B cell (primary cell): ENCODE data around the gene PLEKHA7. TPM values are rescaled to one million over a fixed set of nuclear protein-coding genes. Genes with fewer than 3 reads are reported as not detected.

ENCODE experiments used
- ATAC-seq: fragments of 200-7000 bp; cut with Tn5 transposase; one replicate; pipeline ENCODE4 v1.10.0; 2021; ENCODE audit warnings: low read depth, mild to moderate bottlenecking, moderate number of reproducible peaks, moderate library complexity
- CTCF ChIA-PET: fragments of 350-600 bp; sonication (Branson Sonifier 250); formaldehyde crosslinking; loops from one replicate; lab custom pipeline; 2021; ENCODE audit warnings: antibody characterized with exemption, inconsistent platforms; lab: Charles Lee
- POLR2A ChIA-PET: fragments of 350-600 bp; sonication (Branson Sonifier 250); formaldehyde crosslinking; loops from one replicate; lab custom pipeline; 2021; ENCODE audit warnings: antibody characterized with exemption; lab: Charles Lee
- DNase-seq: peaks from one replicate; pipeline ENCODE4 v3.0.0; 2013
- H2AFZ ChIP-seq: 2 replicates; pipeline ENCODE4 v1.6.1; 2012; ENCODE audit warnings: mild to moderate bottlenecking, low read depth, low read length; ENCODE audit not compliant: insufficient read depth, poor library complexity, severe bottlenecking
- H3K27ac ChIP-seq, 2 donors: 1 replicate in 1 of 2; 2 replicates in 1 of 2; pipeline ENCODE4 v1.5.1; 2012 to 2013; ENCODE audit warnings: low read length in 2 of 2, mild to moderate bottlenecking in 2 of 2, moderate library complexity in 1 of 2
- H3K27me3 ChIP-seq, 4 experiments: fragments of 200-600 bp in 1 of 4; sonication (generic) in 1 of 4; replicated peaks in 1 of 4; 1 replicate in 2 of 4; 2 replicates in 2 of 4; pipeline versions ENCODE4 v1.6.1 to v1.7.0; 2013 to 2016; ENCODE audit warnings: low read length in 3 of 4, mild to moderate bottlenecking in 2 of 4, mixed read lengths in 1 of 4, moderate library complexity in 1 of 4; ENCODE audit not compliant: insufficient read depth in 4 of 4, control insufficient read depth in 3 of 4; ENCODE audit errors: control extremely low read depth in 1 of 4
- H3K36me3 ChIP-seq, 2 experiments: replicated peaks in 1 of 2; 1 replicate in 1 of 2; 2 replicates in 1 of 2; pipeline versions ENCODE4 v1.6.1 to v1.7.1; 2013; ENCODE audit warnings: low read length in 1 of 2; ENCODE audit not compliant: insufficient read depth in 2 of 2, control insufficient read depth in 1 of 2; ENCODE audit errors: control extremely low read depth in 1 of 2, extremely low read depth in 1 of 2
- H3K4me1 ChIP-seq, 2 donors: fragments of 200-600 bp in 1 of 2; sonication (generic) in 1 of 2; 1 replicate in 1 of 2; 2 replicates in 1 of 2; pipeline versions ENCODE4 v1.5.1 to v1.6.1; 2013 to 2017; ENCODE audit warnings: low read length in 2 of 2; ENCODE audit not compliant: control insufficient read depth in 2 of 2, insufficient read depth in 2 of 2
- H3K4me2 ChIP-seq: replicated peaks from 2 replicates; pipeline ENCODE3; 2012; ENCODE audit warnings: mild to moderate bottlenecking, low read depth, low read length; ENCODE audit not compliant: poor library complexity, severe bottlenecking
- H3K4me3 ChIP-seq, 5 experiments: fragments of 200-600 bp in 1 of 5; sonication (generic) in 1 of 5; 1 replicate in 3 of 5; 2 replicates in 2 of 5; pipeline versions ENCODE4 v1.5.1 to v1.7.0; 2011 to 2016; ENCODE audit warnings: low read length in 4 of 5, mild to moderate bottlenecking in 4 of 5, low read depth in 2 of 5, control low read depth in 1 of 5, moderate library complexity in 1 of 5; ENCODE audit not compliant: insufficient read depth in 1 of 5; ENCODE audit errors: control extremely low read depth in 1 of 5, extremely low read depth in 1 of 5
- H3K79me2 ChIP-seq: fragments of 200-600 bp; sonication (generic); one replicate; pipeline ENCODE4 v1.6.0; 2016; ENCODE audit warnings: low read length; ENCODE audit not compliant: control insufficient read depth, insufficient read depth
- H3K9ac ChIP-seq: fragments of 200-600 bp; sonication (generic); 2 replicates; pipeline ENCODE4 v1.6.1; 2017; ENCODE audit warnings: mild to moderate bottlenecking, low read length, moderate library complexity
- H3K9me3 ChIP-seq, 3 donors: one replicate each; pipeline versions ENCODE4 v1.6.1 to v1.7.1; 2013; ENCODE audit warnings: low read length in 2 of 3; ENCODE audit not compliant: control insufficient read depth in 2 of 3, insufficient read depth in 1 of 3; ENCODE audit errors: control extremely low read depth in 1 of 3
- H4K20me1 ChIP-seq: 2 replicates; pipeline ENCODE4 v1.6.0; 2012; ENCODE audit warnings: mild to moderate bottlenecking, low read length; ENCODE audit not compliant: insufficient read depth, control insufficient read depth, poor library complexity, severe bottlenecking
- H3K27ac Mint-ChIP-seq: one replicate; pipeline ENCODE4 v1.8.0; 2021; ENCODE audit warnings: mixed read lengths
- H3K27me3 Mint-ChIP-seq: one replicate; pipeline ENCODE4 v1.8.0; 2021; ENCODE audit warnings: mixed read lengths
- H3K4me1 Mint-ChIP-seq: one replicate; pipeline ENCODE4 v1.8.0; 2021; ENCODE audit warnings: mixed read lengths
- H3K4me3 Mint-ChIP-seq: one replicate; pipeline ENCODE4 v1.8.0; 2021; ENCODE audit warnings: mixed read lengths
- H3K9me3 Mint-ChIP-seq: one replicate; pipeline ENCODE4 v1.8.0; 2022; ENCODE audit warnings: mixed read lengths; ENCODE audit not compliant: insufficient read depth
- EZH2 ChIP-seq: IDR thresholded peaks from 2 replicates; pipeline ENCODE4 v1.6.1; 2012; ENCODE audit warnings: borderline replicate concordance, low read depth, mild to moderate bottlenecking, moderate library complexity, low read length; ENCODE audit not compliant: insufficient read depth, poor library complexity, severe bottlenecking
- WGBS: methylation state at CpG from one replicate; pipeline ENCODE4 v1.1.5; 2013; ENCODE audit warnings: missing lambda C conversion rate; ENCODE audit not compliant: insufficient coverage; 5-methylcytosine and 5-hydroxymethylcytosine counted together
- intact Hi-C: fragments of 100-400 bp; cut with micrococcal nuclease; formaldehyde crosslinking; loops from one replicate; pipeline ENCODE4 v1.10.0; 2022
- polyA plus RNA-seq: library from polyadenylated mRNA; depleted of rRNA; stranded (reverse); fragments of >200 nt; gene quantifications from 2 replicates; pipeline ENCODE4 v1.2.3, GENCODE V29; 2012
- total RNA-seq, 2 donors: library from RNA; stranded (reverse); fragments of 120-200 nt in 1 of 2; gene quantifications; 1 replicate in 1 of 2; 2 replicates in 1 of 2; pipeline versions ENCODE4 v1.2.3 to v1.2.4, GENCODE V29; 2013 to 2022
- TF ChIP-seq, protein P1 (sequence below): fragments of 200-600 bp; IDR thresholded peaks from one replicate; pipeline ENCODE4 v1.8.0; 2022; ENCODE audit warnings: antibody characterized with exemption, mild to moderate bottlenecking

Gene PLEKHA7
- total and polyA plus RNA-seq, 2 donors (not counting 1 experiment from before 2014, with no cell fraction given) = 1.7 to 8.2 TPM

GRCh38 chr11:16946477-16947282, 67.5 kb downstream of the PLEKHA7 start:
- H3K9me3 Mint-ChIP-seq = no peaks in the 10 kb centered on the region
- no peak for TF ChIP-seq EZH2
- TF ChIP-seq, protein P1, sequence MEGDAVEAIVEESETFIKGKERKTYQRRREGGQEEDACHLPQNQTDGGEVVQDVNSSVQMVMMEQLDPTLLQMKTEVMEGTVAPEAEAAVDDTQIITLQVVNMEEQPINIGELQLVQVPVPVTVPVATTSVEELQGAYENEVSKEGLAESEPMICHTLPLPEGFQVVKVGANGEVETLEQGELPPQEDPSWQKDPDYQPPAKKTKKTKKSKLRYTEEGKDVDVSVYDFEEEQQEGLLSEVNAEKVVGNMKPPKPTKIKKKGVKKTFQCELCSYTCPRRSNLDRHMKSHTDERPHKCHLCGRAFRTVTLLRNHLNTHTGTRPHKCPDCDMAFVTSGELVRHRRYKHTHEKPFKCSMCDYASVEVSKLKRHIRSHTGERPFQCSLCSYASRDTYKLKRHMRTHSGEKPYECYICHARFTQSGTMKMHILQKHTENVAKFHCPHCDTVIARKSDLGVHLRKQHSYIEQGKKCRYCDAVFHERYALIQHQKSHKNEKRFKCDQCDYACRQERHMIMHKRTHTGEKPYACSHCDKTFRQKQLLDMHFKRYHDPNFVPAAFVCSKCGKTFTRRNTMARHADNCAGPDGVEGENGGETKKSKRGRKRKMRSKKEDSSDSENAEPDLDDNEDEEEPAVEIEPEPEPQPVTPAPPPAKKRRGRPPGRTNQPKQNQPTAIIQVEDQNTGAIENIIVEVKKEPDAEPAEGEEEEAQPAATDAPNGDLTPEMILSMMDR = no peak
- 86% methylated on average over 1 of the region's 6 CpGs for WGBS
- H3K9ac ChIP-seq = peak overlapping the region; percentile 32
- H3K36me3 ChIP-seq = no peaks in the 10 kb centered on the region
- intact Hi-C loops = loop anchor here (1.0 to 10.0 kb wide), 3 partner anchors 117 to 558 kb away; no protein-coding TSS in a partner anchor
- H3K27ac ChIP-seq = peak overlapping the region; percentile 7 to 29
- peak overlapping the region; percentile 63 for H2AFZ ChIP-seq
- H3K4me1 ChIP-seq = peaks cover 14 to 15% of the 10 kb centered on the region in 2 donors
- H3K27me3 ChIP-seq = peaks cover 0 to 3% (median 0%) of the 10 kb centered on the region in 4 experiments
- peaks cover 17% of the 10 kb centered on the region for H3K4me1 Mint-ChIP-seq
- ATAC-seq = peak; percentile 61
- H3K4me2 ChIP-seq = peak overlapping the region; percentile 58
- CTCF ChIA-PET = interaction anchor here (0.7 to 2.5 kb wide), 6 partner anchors 9 to 581 kb away, joined by 3 to 12 read pairs (median 4); no protein-coding TSS in a partner anchor
- H3K79me2 ChIP-seq = no peaks in the 10 kb centered on the region
- H3K4me3 Mint-ChIP-seq = peak overlapping the region; percentile 66
- H4K20me1 ChIP-seq = no peaks in the 10 kb centered on the region
- H3K4me3 ChIP-seq = peak overlapping the region in 3 of 5 experiments; percentile 4 to 28 (median 24)
- H3K9me3 ChIP-seq = no peaks in the 10 kb centered on the region
- DNase-seq = peak; percentile 26
- no peaks in the 10 kb centered on the region for H3K27me3 Mint-ChIP-seq
- POLR2A ChIA-PET = no interaction called here
- peak overlapping the region; percentile 10 for H3K27ac Mint-ChIP-seq
